Left lung (tissue), 10 donors: ENCODE measurements around the gene SMIM17. TPM values are rescaled to one million over a fixed set of nuclear protein-coding genes. Genes with fewer than 3 reads are reported as not detected.

Source experiments
- ATAC-seq: fragments of 200-7000 bp; cut with Tn5 transposase; one replicate; pipeline ENCODE4 v1.9.1; 2020; ENCODE audit warnings: moderate library complexity
- DNase-seq, 4 donors: peaks; one replicate each; pipeline ENCODE4 v3.0.0-alpha.2; 2013 to 2020
- H3K27ac ChIP-seq, 2 donors: fragments of 200-600 bp; sonication (generic) in 1 of 2; one replicate each; pipeline versions ENCODE4 v1.5.0 to v1.8.0; 2020 to 2021
- H3K27me3 ChIP-seq, 2 donors: fragments of 200-600 bp; sonication (generic) in 1 of 2; one replicate each; pipeline versions ENCODE4 v1.5.0 to v1.8.0; 2020 to 2021
- H3K36me3 ChIP-seq, 2 donors: fragments of 200-600 bp; sonication (generic) in 1 of 2; one replicate each; pipeline versions ENCODE4 v1.5.0 to v1.8.0; 2020 to 2021
- H3K4me1 ChIP-seq, 2 donors: fragments of 200-600 bp; one replicate each; pipeline ENCODE4 v1.8.0; 2021
- H3K4me3 ChIP-seq, 2 donors: fragments of 200-600 bp; sonication (generic) in 1 of 2; one replicate each; pipeline versions ENCODE4 v1.5.0 to v1.8.0; 2020 to 2021; ENCODE audit warnings: mild to moderate bottlenecking in 1 of 2
- H3K9me3 ChIP-seq, 2 donors: fragments of 200-600 bp; sonication (generic) in 1 of 2; one replicate each; pipeline versions ENCODE4 v1.5.0 to v1.8.0; 2020 to 2021
- CTCF ChIP-seq, 2 donors: fragments of 200-600 bp; sonication (generic) in 1 of 2; IDR thresholded peaks; one replicate each; pipeline versions ENCODE4 v1.5.0 to v1.8.0; 2021; ENCODE audit warnings: antibody characterized with exemption in 2 of 2
- intact Hi-C, 2 donors: fragments of 100-400 bp; cut with DNase I; formaldehyde crosslinking; loops; one replicate each; pipeline versions ENCODE4 v1.11.2 to v1.14.2; 2022
- polyA plus RNA-seq, 6 donors: library from polyadenylated mRNA; unstranded; fragments of 120-200 nt; gene quantifications; one replicate each; pipeline ENCODE4 v1.2.1, GENCODE V29; 2013; ENCODE audit not compliant: insufficient read length in 6 of 6
- total RNA-seq, 2 donors: library from RNA; stranded (reverse); fragmentation: NEBNext Ultra II Directional; extraction: Animal tissue kit (Norgen Biotek cat#: 25700); gene quantifications; one replicate each; pipeline ENCODE4 v1.2.1, GENCODE V29; 2021
- donor health status: DM: no; HTN: yes; CAD: no.
- donor health status: DM: no; HTN: no; CAD: no.

Gene SMIM17
- total and polyA plus RNA-seq, 8 donors = 3.0 to 3.8 (median 3.4) TPM; not detected in 2

GRCh38 chr19:56683116-56683515 lies 40.2 kb downstream of the SMIM17 start:
- TF ChIP-seq CTCF (IDR thresholded peaks at IDR 0.05) = no peak
- intact Hi-C loops = no loop called here
- H3K9me3 ChIP-seq = peaks cover 0 to 37% of the 10 kb centered on the region in 2 donors
- DNase-seq (no peak), ATAC-seq (no peak)
- no peaks in the 10 kb centered on the region for H3K4me1 ChIP-seq
- H3K27ac ChIP-seq = no peak overlapping the region
- H3K36me3 ChIP-seq = no peaks in the 10 kb centered on the region
- H3K4me3 ChIP-seq = no peak overlapping the region
- H3K27me3 ChIP-seq = no peaks in the 10 kb centered on the region

- Histone ChIP-seq H3K36me3 (no peaks in the 10 kb centered on the region), H3K27me3 (no peaks in the 10 kb centered on the region), H3K4me1 (no peaks in the 10 kb centered on the region), H3K27ac (no peak overlapping the region), H3K9me3 (peaks cover 0 to 38% of the 10 kb centered on the region in 2 donors), H3K4me3 (no peak overlapping the region)
- ATAC-seq = no peak
- DNase-seq = no peak
- no peak for TF ChIP-seq CTCF (IDR thresholded peaks at IDR 0.05)
- intact Hi-C loops = no loop called here
Observed at GRCh38 chr19:56687031-56687430, 44.1 kb downstream of the SMIM17 start.

- no peak for DNase-seq
- H3K36me3 ChIP-seq = no peaks in the 10 kb centered on the region
- no peak overlapping the region for H3K27ac ChIP-seq
- no peak for ATAC-seq
- TF ChIP-seq CTCF (IDR thresholded peaks at IDR 0.05) = no peak
- H3K4me3 ChIP-seq = no peak overlapping the region
- no peaks in the 10 kb centered on the region for H3K27me3 ChIP-seq
- H3K4me1 ChIP-seq = no peaks in the 10 kb centered on the region
- intact Hi-C loops = no loop called here
- peaks cover 0 to 39% of the 10 kb centered on the region in 2 donors for H3K9me3 ChIP-seq
Observed at GRCh38 chr19:56689198-56689597, 46.2 kb downstream of the SMIM17 start.

- intact Hi-C loops = no loop called here
- no peak for DNase-seq
- ATAC-seq = no peak
- no peak overlapping the region for H3K4me3 ChIP-seq
- peaks cover 0 to 31% of the 10 kb centered on the region in 2 donors for H3K9me3 ChIP-seq
- H3K36me3 ChIP-seq = no peaks in the 10 kb centered on the region
- no peak overlapping the region for H3K27ac ChIP-seq
- no peaks in the 10 kb centered on the region for H3K27me3 ChIP-seq
- no peaks in the 10 kb centered on the region for H3K4me1 ChIP-seq
- TF ChIP-seq CTCF (IDR thresholded peaks at IDR 0.05) = no peak
Observed at GRCh38 chr19:56690670-56691069, 47.7 kb downstream of the SMIM17 start.

GRCh38 chr19:56692206-56692895 lies 49.4 kb downstream of the SMIM17 start:
- ATAC-seq = no peak
- intact Hi-C loops = no loop called here
- H3K27ac ChIP-seq = no peak overlapping the region
- no peak for DNase-seq
- peaks cover 0 to 26% of the 10 kb centered on the region in 2 donors for H3K9me3 ChIP-seq
- H3K4me3 ChIP-seq = no peak overlapping the region
- TF ChIP-seq CTCF (IDR thresholded peaks at IDR 0.05) = no peak
- H3K4me1 ChIP-seq = no peaks in the 10 kb centered on the region
- no peaks in the 10 kb centered on the region for H3K27me3 ChIP-seq
- no peaks in the 10 kb centered on the region for H3K36me3 ChIP-seq
